MM.1S (cell line): ENCODE measurements around the gene SLCO3A1.
"Not testable (repeated sequence)": the region's sequence is repeated elsewhere in the genome, so short reads cannot be mapped to it uniquely, and the experiment has no call there.

Source experiments
- CTCF ChIP-seq: fragments of 300-600 bp; sonication (generic); IDR thresholded peaks from 2 replicates; pipeline ENCODE4 v1.5.1; 2016; ENCODE audit warnings: antibody characterized with exemption, low read length, mixed read lengths
- EZH2 ChIP-seq: fragments of 300-600 bp; sonication (generic); optimal IDR thresholded peaks from 2 replicates; pipeline ENCODE3; 2017; ENCODE audit warnings: low read depth, mild to moderate bottlenecking, antibody characterized with exemption, low read length, mixed read lengths

DNA sequence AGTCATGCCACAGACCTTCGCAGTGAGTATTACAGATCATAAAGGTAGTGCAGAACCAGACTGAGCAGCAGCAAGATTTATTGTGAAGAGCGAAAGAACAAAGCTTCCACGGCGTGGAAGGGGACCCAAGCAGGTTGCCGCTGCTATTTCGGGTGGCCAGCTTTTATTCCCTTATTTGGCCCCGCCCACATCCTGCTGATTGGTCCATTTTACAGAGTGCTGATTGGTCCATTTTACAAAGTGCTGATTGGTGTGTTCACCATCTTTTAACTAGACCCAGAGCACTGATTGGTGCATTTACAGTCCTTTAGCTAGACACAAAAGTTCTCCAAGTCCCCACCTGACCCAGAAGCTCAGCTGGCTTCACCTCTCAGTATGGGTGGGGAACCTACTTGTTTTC, 110.2 kb downstream of the SLCO3A1 start:
- TF ChIP-seq CTCF, EZH2: not testable (repeated sequence)
